Fibroblast of mammary gland (primary cell): Measurements from ENCODE around the gene TULP4.

Experiments
- DNase-seq: peaks from one replicate; pipeline ENCODE4 v3.0.0-alpha.2; 2010; ENCODE audit warnings: low read depth
- H3K4me3 ChIP-seq: 2 replicates; pipeline ENCODE4 v1.5.1; 2011; ENCODE audit warnings: low read depth, mild to moderate bottlenecking, low read length, moderate library complexity; ENCODE audit not compliant: control insufficient read depth
- CTCF ChIP-seq: conservative IDR thresholded peaks from 2 replicates; pipeline ENCODE4 v1.5.1; 2011; ENCODE audit warnings: low read depth, low read length, inconsistent platforms; ENCODE audit not compliant: control insufficient read depth, insufficient read depth

The TULP4 gene

GRCh38 chr6:158558415-158559306 is 246.4 kb downstream of the TULP4 start:
- H3K4me3 ChIP-seq: no peak overlapping the region
- no peak for DNase-seq
- no peak for TF ChIP-seq CTCF

- no peak for TF ChIP-seq CTCF
- H3K4me3 ChIP-seq: peak overlapping the region; percentile 62
- DNase-seq: no peak
Observed at GRCh38 chr6:158559338-158559894, 247.2 kb downstream of the TULP4 start.

- no peak for TF ChIP-seq CTCF
- peak within 1 kb of the TSS; percentile 71 for H3K4me3 ChIP-seq
- peak; percentile 75 for DNase-seq
Observed at GRCh38 chr6:158559895-158560835, 247.9 kb downstream of the TULP4 start, which contains the start of gene TMEM181. Gene TMEM181, plus strand, starts transcription at chr6:158560091. Its CDS starts 134 bp downstream, at chr6:158560225.

GRCh38 chr6:158560836-158561320 is 248.6 kb downstream of the TULP4 start:
- DNase-seq: no peak

More at GRCh38 chr6:158560836-158561320, 248.6 kb downstream of the TULP4 start:
- peak overlapping the region; percentile 71 for H3K4me3 ChIP-seq
- no peak for TF ChIP-seq CTCF
